Measurements from ENCODE around the gene EFHD1.

The EFHD1 gene, protein sequence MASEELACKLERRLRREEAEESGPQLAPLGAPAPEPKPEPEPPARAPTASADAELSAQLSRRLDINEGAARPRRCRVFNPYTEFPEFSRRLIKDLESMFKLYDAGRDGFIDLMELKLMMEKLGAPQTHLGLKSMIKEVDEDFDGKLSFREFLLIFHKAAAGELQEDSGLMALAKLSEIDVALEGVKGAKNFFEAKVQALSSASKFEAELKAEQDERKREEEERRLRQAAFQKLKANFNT

DNA sequence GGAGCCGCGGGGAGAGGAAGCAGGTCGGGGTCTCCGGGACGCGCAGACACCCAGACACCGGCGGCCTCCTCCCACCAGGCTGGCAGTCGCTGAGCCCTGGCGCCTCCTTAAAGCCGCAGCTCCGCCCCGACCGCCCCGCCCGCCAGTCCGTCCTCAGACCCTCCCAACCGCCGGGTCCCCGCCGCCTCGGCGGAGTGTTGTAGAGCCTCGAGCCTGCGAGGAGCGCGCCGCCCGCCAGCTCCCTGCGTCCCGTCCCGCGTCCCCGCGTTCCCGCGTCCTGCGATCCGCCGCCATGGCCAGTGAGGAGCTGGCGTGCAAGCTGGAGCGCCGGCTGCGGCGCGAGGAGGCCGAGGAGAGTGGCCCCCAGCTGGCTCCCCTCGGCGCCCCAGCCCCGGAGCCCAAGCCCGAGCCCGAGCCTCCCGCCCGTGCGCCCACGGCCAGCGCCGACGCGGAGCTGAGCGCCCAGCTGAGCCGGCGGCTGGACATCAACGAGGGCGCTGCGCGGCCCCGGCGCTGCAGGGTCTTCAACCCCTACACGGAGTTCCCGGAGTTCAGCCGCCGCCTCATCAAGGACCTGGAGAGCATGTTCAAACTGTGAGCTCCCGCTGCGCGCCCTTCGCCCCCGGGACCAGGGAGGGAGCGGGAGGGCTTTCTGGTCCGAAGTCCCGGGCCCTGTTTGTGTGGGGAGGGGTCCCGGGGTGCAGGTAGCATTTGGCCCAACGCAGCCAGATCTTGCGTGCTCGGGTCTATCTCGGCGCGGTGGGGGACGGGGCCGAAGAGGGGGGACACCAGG, at the start of gene EFHD1:
TSS of gene EFHD1 (plus strand) at position 192 of the 793 bp plus-strand sequence. CDS start at position 293, 101 bp downstream.
- in situ Hi-C loops (cut with MboI; ENCODE audit: low sequenced_read_pairs, unreplicated experiment) = no loop called here
- peak; percentile 72 for DNase-seq (ENCODE audit: low spot score)
- TF ChIP-seq, protein P1, sequence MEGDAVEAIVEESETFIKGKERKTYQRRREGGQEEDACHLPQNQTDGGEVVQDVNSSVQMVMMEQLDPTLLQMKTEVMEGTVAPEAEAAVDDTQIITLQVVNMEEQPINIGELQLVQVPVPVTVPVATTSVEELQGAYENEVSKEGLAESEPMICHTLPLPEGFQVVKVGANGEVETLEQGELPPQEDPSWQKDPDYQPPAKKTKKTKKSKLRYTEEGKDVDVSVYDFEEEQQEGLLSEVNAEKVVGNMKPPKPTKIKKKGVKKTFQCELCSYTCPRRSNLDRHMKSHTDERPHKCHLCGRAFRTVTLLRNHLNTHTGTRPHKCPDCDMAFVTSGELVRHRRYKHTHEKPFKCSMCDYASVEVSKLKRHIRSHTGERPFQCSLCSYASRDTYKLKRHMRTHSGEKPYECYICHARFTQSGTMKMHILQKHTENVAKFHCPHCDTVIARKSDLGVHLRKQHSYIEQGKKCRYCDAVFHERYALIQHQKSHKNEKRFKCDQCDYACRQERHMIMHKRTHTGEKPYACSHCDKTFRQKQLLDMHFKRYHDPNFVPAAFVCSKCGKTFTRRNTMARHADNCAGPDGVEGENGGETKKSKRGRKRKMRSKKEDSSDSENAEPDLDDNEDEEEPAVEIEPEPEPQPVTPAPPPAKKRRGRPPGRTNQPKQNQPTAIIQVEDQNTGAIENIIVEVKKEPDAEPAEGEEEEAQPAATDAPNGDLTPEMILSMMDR (IDR thresholded peaks at IDR 0.05; ENCODE audit: borderline replicate concordance, control extremely low read depth, extremely low read depth, insufficient read depth, missing control alignments) = no peak

DNA sequence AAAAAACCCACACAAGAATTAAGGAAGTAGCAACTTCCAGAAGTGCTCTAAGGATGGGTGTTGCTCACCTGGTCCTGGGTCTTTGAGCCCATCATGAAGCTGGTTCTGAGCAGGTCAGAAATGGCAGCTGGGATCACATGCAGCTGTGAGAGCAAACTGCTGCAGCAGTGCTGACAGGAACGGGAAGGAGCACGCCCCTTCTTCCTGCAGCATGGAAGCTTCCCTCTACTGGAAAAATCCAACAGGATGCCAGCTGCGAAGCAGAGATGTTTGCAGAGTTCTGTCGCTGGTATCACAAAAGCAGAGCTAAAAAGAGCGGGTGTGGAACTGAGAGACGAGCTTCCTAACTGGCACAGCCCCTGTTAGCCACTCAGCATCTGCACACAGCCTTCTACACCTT, 49.2 kb upstream of the EFHD1 start:
- DNase-seq (ENCODE audit: low spot score) = no peak
- in situ Hi-C loops (cut with MboI; ENCODE audit: low sequenced_read_pairs, unreplicated experiment) = no loop called here
- TF ChIP-seq, protein P1 (IDR thresholded peaks at IDR 0.05; ENCODE audit: borderline replicate concordance, control extremely low read depth, extremely low read depth, insufficient read depth, missing control alignments) = no peak

DNA sequence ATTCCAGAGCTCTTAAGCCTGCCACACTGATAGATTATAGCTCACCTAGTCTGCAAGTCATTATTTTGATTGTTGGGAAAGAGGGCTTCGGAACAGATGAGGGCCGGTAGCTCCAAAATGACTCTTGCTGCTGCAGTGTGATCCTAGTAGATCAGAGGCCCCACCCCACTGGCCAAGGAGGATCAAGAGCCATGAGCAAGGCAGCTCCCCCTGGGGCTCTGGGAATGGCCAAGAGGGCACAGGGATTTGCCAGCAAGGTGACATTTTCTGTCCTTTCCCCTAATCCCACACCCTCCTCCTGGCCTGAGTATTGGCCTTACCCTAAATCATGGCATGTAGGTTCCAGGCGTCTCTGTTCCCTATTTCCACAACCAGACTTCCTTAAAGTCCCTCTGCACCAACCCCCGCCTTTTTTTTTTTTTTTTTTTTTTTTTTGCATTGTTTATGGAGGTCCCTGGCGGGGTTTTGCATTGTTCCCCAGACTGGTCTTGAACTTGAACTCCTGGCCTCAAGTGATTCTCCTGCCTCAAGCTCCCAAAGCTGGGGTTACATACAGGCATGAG, 46.4 kb upstream of the EFHD1 start:
- in situ Hi-C loops (cut with MboI; ENCODE audit: low sequenced_read_pairs, unreplicated experiment) = no loop called here
- no peak for DNase-seq (ENCODE audit: low spot score)
- TF ChIP-seq, protein P1 (IDR thresholded peaks at IDR 0.05; ENCODE audit: borderline replicate concordance, control extremely low read depth, extremely low read depth, insufficient read depth, missing control alignments) = no peak

DNA sequence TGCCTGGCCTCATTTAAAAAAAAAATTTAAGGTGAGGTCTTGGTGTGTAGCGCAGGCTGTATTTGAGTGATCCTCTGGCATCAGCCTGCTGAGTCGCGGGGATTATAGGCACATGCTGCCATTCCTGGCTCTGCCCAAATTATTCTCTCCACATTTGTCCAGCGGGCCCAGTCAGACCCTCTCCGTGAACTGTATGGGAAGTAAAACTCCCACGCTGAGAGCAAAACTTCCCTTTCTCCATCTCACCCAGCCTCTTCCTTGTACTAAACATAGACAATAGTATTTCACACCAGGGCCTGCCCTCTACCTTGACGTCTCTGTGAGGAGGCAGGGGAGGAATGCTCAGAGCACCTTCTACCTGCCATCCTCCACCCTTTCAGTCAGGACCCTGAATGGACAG, 45.9 kb upstream of the EFHD1 start:
- in situ Hi-C loops (cut with MboI; ENCODE audit: low sequenced_read_pairs, unreplicated experiment) = no loop called here
- no peak for DNase-seq (ENCODE audit: low spot score)
- TF ChIP-seq, protein P1 (IDR thresholded peaks at IDR 0.05; ENCODE audit: borderline replicate concordance, control extremely low read depth, extremely low read depth, insufficient read depth, missing control alignments) = no peak

DNA sequence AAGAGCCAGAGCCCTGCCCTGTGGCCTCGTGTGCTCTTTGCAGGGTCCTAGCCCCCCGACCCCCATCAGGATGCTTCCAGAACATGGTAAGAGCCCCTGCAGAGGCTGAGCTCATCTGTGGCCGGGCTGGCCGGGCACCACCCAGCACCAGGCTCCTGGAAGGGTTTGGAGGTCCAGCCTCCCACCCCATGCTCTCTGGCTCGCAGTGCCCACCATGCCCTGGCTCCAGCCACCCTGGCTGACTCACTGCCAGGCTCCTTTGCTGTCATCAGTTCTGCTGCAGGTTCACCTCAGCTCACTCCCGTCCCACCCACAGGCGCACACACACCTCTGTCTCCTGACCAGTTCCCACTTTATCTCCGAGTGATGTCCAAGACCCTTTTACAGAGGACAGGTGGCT, 45.4 kb upstream of the EFHD1 start:
- no peak for DNase-seq (ENCODE audit: low spot score)
- in situ Hi-C loops (cut with MboI; ENCODE audit: low sequenced_read_pairs, unreplicated experiment) = no loop called here
- TF ChIP-seq, protein P1 (IDR thresholded peaks at IDR 0.05; ENCODE audit: borderline replicate concordance, control extremely low read depth, extremely low read depth, insufficient read depth, missing control alignments) = no peak

DNA sequence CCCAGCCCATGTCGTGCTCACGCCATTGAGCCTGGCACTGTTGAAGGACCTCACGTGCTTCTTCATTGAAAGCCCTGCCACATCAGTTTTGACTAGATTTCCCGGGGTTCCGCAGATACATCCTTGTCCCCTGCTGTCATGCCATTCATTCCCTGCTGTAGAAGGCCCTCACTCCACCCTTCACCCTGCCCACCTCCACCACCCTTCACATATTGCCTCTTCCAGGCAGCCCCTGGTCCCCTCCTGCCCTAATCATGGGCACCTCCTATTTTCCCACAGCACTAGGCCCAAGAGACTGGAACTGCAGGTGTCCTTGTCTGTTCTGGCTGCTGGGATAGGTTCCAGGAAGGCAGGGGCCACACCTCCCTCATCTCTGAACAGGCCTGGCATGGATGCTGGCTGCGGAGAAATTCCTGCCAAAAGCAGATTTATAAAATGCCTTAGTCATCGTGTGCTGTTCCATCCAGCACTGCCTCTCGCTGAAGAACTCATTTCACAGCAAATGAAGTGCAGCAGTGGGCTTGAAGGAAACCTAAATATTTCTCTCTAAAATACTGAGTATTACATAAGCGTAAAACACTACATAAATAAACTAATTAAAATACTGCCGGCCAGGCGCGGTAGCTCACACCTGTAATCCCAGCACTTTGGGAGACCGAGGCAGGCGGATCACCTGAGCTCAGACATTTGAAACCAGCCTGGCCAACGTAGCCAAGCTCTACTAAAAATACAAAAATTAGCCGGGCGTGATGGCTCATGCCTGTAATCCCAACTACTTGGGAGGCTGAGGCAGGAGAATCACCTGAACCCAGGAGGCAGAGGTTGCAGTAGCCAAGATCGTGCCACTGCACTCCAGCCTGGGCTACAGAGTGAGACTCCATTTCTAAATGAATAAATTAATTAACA, 44.5 kb upstream of the EFHD1 start:
- in situ Hi-C loops (cut with MboI; ENCODE audit: low sequenced_read_pairs, unreplicated experiment) = no loop called here
- TF ChIP-seq, protein P1 (IDR thresholded peaks at IDR 0.05; ENCODE audit: borderline replicate concordance, control extremely low read depth, extremely low read depth, insufficient read depth, missing control alignments) = no peak
- no peak for DNase-seq (ENCODE audit: low spot score)
